Measurements from ENCODE around the gene ST3GAL6. TPM values are rescaled to one million over a fixed set of nuclear protein-coding genes. Genes with fewer than 3 reads are reported as not detected.

ST3GAL6 gene
- total RNA-seq, 1 donor from 2014 or later = 6.5 TPM

DNA sequence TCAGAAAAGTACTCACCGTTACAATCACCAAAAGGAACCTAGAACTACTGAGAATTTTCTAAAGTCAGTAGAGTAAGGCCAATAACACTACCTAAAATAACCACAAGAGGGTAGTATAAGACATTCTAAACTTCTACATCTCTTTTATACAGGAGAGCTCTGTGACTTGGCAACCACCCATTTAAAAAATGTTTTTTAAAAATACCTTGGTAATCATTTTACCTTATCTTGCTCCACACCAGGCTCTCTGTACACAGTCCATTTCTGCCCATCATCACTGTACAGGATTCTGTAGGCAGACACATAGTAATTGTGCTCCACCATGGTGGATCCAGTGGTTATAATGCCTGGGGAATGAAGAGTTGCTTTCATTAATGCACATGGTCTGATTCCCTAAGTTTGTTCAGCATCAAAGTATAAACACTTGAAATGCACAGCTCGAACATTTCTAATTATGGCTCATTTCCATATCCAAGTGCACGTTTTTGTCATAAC lies 54.5 kb downstream of the ST3GAL6 start:
- Mint-ChIP-seq H3K27me3 (ENCODE audit: unreplicated experiment) (peaks cover 2% of the 10 kb centered on the region), H3K27ac (ENCODE audit: unreplicated experiment) (no peak overlapping the region), H3K9me3 (ENCODE audit: unreplicated experiment) (no peaks in the 10 kb centered on the region), H3K36me3 (ENCODE audit: low read depth, unreplicated experiment) (peaks cover 4% of the 10 kb centered on the region), H3K4me1 (ENCODE audit: unreplicated experiment) (no peaks in the 10 kb centered on the region), H3K4me3 (ENCODE audit: unreplicated experiment) (no peak overlapping the region)
- TF ChIP-seq, protein P1, sequence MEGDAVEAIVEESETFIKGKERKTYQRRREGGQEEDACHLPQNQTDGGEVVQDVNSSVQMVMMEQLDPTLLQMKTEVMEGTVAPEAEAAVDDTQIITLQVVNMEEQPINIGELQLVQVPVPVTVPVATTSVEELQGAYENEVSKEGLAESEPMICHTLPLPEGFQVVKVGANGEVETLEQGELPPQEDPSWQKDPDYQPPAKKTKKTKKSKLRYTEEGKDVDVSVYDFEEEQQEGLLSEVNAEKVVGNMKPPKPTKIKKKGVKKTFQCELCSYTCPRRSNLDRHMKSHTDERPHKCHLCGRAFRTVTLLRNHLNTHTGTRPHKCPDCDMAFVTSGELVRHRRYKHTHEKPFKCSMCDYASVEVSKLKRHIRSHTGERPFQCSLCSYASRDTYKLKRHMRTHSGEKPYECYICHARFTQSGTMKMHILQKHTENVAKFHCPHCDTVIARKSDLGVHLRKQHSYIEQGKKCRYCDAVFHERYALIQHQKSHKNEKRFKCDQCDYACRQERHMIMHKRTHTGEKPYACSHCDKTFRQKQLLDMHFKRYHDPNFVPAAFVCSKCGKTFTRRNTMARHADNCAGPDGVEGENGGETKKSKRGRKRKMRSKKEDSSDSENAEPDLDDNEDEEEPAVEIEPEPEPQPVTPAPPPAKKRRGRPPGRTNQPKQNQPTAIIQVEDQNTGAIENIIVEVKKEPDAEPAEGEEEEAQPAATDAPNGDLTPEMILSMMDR (IDR thresholded peaks at IDR 0.05; ENCODE audit: unreplicated experiment) = peak; percentile 84
- no peak for DNase-seq (ENCODE audit: low spot score)

DNA sequence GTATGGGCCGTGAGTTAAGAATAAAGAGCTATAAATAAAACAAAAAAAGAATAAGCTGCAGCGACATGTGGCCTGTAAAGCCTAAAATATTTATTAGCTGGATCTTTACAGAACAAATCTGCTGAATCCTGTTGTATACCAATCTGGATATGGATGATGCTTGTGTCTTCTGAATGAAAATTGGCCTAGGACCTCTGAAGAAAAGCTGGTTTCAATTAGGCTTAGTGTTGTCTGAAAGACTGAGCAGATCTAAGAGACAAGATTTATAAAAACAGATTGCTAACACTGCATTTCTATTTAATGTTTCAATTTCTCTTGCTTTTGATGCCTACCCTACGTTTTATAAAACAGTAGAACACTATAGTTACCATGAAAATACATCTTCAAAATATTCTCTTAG lies 57.9 kb downstream of the ST3GAL6 start:
- Mint-ChIP-seq H3K27ac (ENCODE audit: unreplicated experiment) (no peak overlapping the region), H3K4me1 (ENCODE audit: unreplicated experiment) (no peaks in the 10 kb centered on the region), H3K9me3 (ENCODE audit: unreplicated experiment) (no peaks in the 10 kb centered on the region), H3K4me3 (ENCODE audit: unreplicated experiment) (no peak overlapping the region), H3K36me3 (ENCODE audit: low read depth, unreplicated experiment) (peaks cover 4% of the 10 kb centered on the region), H3K27me3 (ENCODE audit: unreplicated experiment) (peaks cover 2% of the 10 kb centered on the region)
- TF ChIP-seq, protein P1 (IDR thresholded peaks at IDR 0.05; ENCODE audit: unreplicated experiment) = no peak
- DNase-seq (ENCODE audit: low spot score) = no peak

DNA sequence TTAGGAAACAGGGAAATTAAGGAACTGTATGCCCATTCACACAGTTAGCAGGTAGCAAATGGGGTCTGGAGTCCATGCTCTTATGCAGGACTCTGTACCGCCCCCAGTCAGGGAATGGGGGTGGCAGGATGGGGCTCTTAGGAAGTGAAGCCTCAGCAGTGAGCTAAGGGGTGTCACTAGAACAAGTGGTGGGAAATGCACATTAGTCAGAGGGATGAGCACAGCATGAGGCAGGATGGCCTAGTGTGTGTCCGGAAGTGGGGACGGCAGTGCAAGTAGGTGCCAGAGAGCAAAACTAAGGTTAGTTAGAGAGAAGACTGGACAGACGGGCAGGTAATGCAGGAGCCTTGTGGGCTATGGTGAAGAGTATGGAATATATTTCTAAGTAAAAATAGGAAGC lies 60.7 kb downstream of the ST3GAL6 start:
- TF ChIP-seq, protein P1 (IDR thresholded peaks at IDR 0.05; ENCODE audit: unreplicated experiment) = no peak
- peaks cover 4% of the 10 kb centered on the region for H3K36me3 Mint-ChIP-seq (ENCODE audit: low read depth, unreplicated experiment)
- no peak for DNase-seq (ENCODE audit: low spot score)
- H3K4me3 Mint-ChIP-seq (ENCODE audit: unreplicated experiment) = no peak overlapping the region
- no peak overlapping the region for H3K27ac Mint-ChIP-seq (ENCODE audit: unreplicated experiment)
- no peaks in the 10 kb centered on the region for H3K27me3 Mint-ChIP-seq (ENCODE audit: unreplicated experiment)
- no peaks in the 10 kb centered on the region for H3K4me1 Mint-ChIP-seq (ENCODE audit: unreplicated experiment)
- H3K9me3 Mint-ChIP-seq (ENCODE audit: unreplicated experiment) = no peaks in the 10 kb centered on the region

DNA sequence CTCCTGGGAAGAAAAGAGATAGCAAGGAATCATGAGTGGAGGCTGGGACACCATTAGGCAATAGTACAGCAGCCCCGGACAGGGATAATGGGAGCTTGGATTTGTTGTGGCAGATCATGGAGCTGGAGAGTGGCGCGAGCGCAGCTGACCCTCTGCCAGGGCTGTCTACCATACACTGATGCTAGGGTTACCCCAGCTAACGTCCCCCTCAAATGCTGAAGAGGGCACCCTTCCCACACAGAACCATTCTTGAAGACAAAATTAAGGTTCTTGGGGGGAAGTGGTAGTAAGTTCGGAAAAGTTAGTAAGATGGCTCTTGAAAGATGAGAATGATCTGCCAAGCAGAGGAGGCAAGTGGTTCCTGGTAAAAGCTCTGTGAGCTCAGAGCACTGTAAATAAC lies 61.1 kb downstream of the ST3GAL6 start:
- no peak for DNase-seq (ENCODE audit: low spot score)
- peaks cover 4% of the 10 kb centered on the region for H3K36me3 Mint-ChIP-seq (ENCODE audit: low read depth, unreplicated experiment)
- no peaks in the 10 kb centered on the region for H3K27me3 Mint-ChIP-seq (ENCODE audit: unreplicated experiment)
- H3K4me3 Mint-ChIP-seq (ENCODE audit: unreplicated experiment) = no peak overlapping the region
- TF ChIP-seq, protein P1 (IDR thresholded peaks at IDR 0.05; ENCODE audit: unreplicated experiment) = no peak
- H3K4me1 Mint-ChIP-seq (ENCODE audit: unreplicated experiment) = no peaks in the 10 kb centered on the region
- H3K27ac Mint-ChIP-seq (ENCODE audit: unreplicated experiment) = no peak overlapping the region
- no peaks in the 10 kb centered on the region for H3K9me3 Mint-ChIP-seq (ENCODE audit: unreplicated experiment)

DNA sequence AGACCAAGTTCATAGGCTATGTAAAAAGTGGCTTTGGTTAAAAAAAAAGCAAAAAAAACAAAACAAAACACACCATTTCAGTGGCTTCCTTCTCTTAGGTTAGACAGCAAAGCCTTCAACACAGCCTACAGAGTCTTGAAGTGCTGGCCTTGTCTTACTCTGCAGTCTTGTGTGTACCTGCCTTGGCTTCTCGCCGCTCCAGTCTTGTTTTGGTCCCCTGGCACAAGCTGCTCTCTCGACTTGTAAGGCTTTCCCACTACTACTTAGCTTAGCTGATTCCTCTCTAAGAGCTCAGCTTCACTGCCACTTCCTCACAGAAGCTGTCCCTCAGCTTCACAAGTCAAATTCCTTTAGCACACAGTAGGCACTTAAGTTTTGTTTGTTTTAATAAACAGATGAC lies 63.0 kb downstream of the ST3GAL6 start:
- Mint-ChIP-seq H3K4me3 (ENCODE audit: unreplicated experiment) (no peak overlapping the region), H3K4me1 (ENCODE audit: unreplicated experiment) (no peaks in the 10 kb centered on the region), H3K27ac (ENCODE audit: unreplicated experiment) (no peak overlapping the region), H3K36me3 (ENCODE audit: low read depth, unreplicated experiment) (no peaks in the 10 kb centered on the region), H3K27me3 (ENCODE audit: unreplicated experiment) (peaks cover 1% of the 10 kb centered on the region), H3K9me3 (ENCODE audit: unreplicated experiment) (no peaks in the 10 kb centered on the region)
- DNase-seq (ENCODE audit: low spot score) = no peak
- TF ChIP-seq, protein P1 (IDR thresholded peaks at IDR 0.05; ENCODE audit: unreplicated experiment) = no peak

Measured in endothelial cell (in vitro differentiated cells).